GM12878 (cell line): ENCODE results near the gene CAMK2G. TPM values are rescaled to one million over a fixed set of nuclear protein-coding genes. Genes with fewer than 3 reads are reported as not detected.

Experiments
- ATAC-seq: fragments of 200-7000 bp; cut with Tn5 transposase; 3 replicates; pipeline ENCODE4 v1.9.1; 2020; ENCODE audit warnings: mild to moderate bottlenecking, moderate library complexity
- BruUV-seq: library from RNA; stranded (reverse); fragments of 400-500 nt; replicated peaks from 2 replicates; lab custom pipeline; 2021; lab: Mats Ljungman, UMichigan
- CTCF ChIA-PET: fragments of 300-600 bp; sonication (Branson Sonifier 250); formaldehyde crosslinking; extraction: SDS; loops from one replicate; lab custom pipeline; 2021; ENCODE audit warnings: inconsistent platforms; lab: Yijun Ruan, JAX
- POLR2A ChIA-PET: fragments of 350-600 bp; formaldehyde crosslinking; extraction: SDS; loops from one replicate; lab custom pipeline; 2021; ENCODE audit warnings: inconsistent platforms; lab: Charles Lee
- RAD21 ChIA-PET: fragments of 300-600 bp; sonication (Branson Sonifier 250); formaldehyde crosslinking; loops from one replicate; lab custom pipeline; 2023; ENCODE audit warnings: antibody characterized with exemption; ENCODE audit not compliant: unreplicated experiment; lab: Charles Lee
- SMC1A ChIA-PET: fragments of 300-600 bp; sonication (Branson Sonifier 250); formaldehyde crosslinking; loops from one replicate; lab custom pipeline; 2023; ENCODE audit not compliant: unreplicated experiment, uncharacterized antibody; lab: Charles Lee
- DNase-seq: peaks from one replicate; pipeline ENCODE4 v3.0.0-alpha.2; 2011; ENCODE audit warnings: low read depth, low spot score
- FAIRE-seq: peaks from 3 replicates; lab custom pipeline; 2011; peaks lifted over from hg19 to GRCh38; lab: Jason Lieb, UNC
- H2AFZ ChIP-seq: 2 replicates; pipeline ENCODE4 v1.6.0; 2011; ENCODE audit warnings: low read depth, low read length, control low read depth; ENCODE audit not compliant: control insufficient read depth
- H3K27ac ChIP-seq: 2 replicates; pipeline ENCODE4 v1.5.1; 2011; ENCODE audit warnings: control low read depth; ENCODE audit not compliant: control insufficient read depth, insufficient read depth
- H3K27me3 ChIP-seq, 2 experiments: replicated peaks in 1 of 2; 2 replicates each; pipeline versions ENCODE4 v1.6.0 to v1.6.1; 2011; ENCODE audit warnings: low read length in 1 of 2; ENCODE audit not compliant: control insufficient read depth in 2 of 2, insufficient read depth in 2 of 2
- H3K36me3 ChIP-seq, 2 experiments: 2 replicates each; pipeline ENCODE4 v1.5.1; 2011; ENCODE audit warnings: low read length in 1 of 2; ENCODE audit not compliant: control insufficient read depth in 2 of 2, insufficient read depth in 2 of 2
- H3K4me1 ChIP-seq: 2 replicates; pipeline ENCODE4 v1.6.1; 2011; ENCODE audit warnings: mild to moderate bottlenecking, low read length, moderate library complexity, mixed read lengths; ENCODE audit not compliant: control insufficient read depth, insufficient read depth
- H3K4me2 ChIP-seq: 2 replicates; pipeline ENCODE4 v1.6.0; 2011; ENCODE audit warnings: control low read depth; ENCODE audit not compliant: control insufficient read depth, insufficient read depth
- H3K4me3 ChIP-seq: fragments of 200-600 bp; sonication (generic); 2 replicates; pipeline ENCODE4 v1.5.1; 2016
- H3K79me2 ChIP-seq: 2 replicates; pipeline ENCODE4 v1.6.0; 2011; ENCODE audit warnings: low read length; ENCODE audit not compliant: control insufficient read depth, insufficient read depth
- H3K9ac ChIP-seq: 2 replicates; pipeline ENCODE4 v1.8.0; 2011; ENCODE audit warnings: low read length, control low read depth, mixed read lengths; ENCODE audit not compliant: control insufficient read depth, insufficient read depth
- H3K9me3 ChIP-seq: replicated peaks from 3 replicates; pipeline ENCODE4 v1.5.1; 2011; ENCODE audit warnings: mild to moderate bottlenecking, low read length; ENCODE audit not compliant: control insufficient read depth, insufficient read depth
- H4K20me1 ChIP-seq: 2 replicates; pipeline ENCODE4 v1.6.0; 2011; ENCODE audit not compliant: control insufficient read depth, insufficient read depth
- BRCA1 ChIP-seq: IDR thresholded peaks from 2 replicates; pipeline ENCODE4 v1.6.1; 2011; ENCODE audit warnings: low read depth, low read length, improper control_type of control experiment
- FOS ChIP-seq: IDR thresholded peaks from 3 replicates; pipeline ENCODE4 v1.6.1; 2011; ENCODE audit warnings: borderline replicate concordance; ENCODE audit not compliant: insufficient read length; ENCODE audit errors: extremely low read depth
- HDAC6 ChIP-seq: fragments of 200-600 bp; sonication (generic); IDR thresholded peaks from one replicate; pipeline ENCODE4 v1.8.0; 2017; ENCODE audit warnings: antibody characterized with exemption; ENCODE audit not compliant: unreplicated experiment
- IKZF1 ChIP-seq: fragments of 450-650 bp; conservative IDR thresholded peaks from 2 replicates; pipeline ENCODE4 v1.6.1; 2017; ENCODE audit warnings: antibody characterized with exemption, mild to moderate bottlenecking
- NBN ChIP-seq: fragments of 450-650 bp; IDR thresholded peaks from 2 replicates; pipeline ENCODE4 v1.6.1; 2016
- NR2C2 ChIP-seq: IDR thresholded peaks from 2 replicates; pipeline ENCODE4 v1.6.1; 2011; ENCODE audit warnings: borderline replicate concordance, low read depth; ENCODE audit not compliant: control insufficient read depth, insufficient read length
- WGBS: methylation state at CpG from one replicate; pipeline ENCODE4 v1.1.6; 2016; ENCODE audit warnings: low lambda C conversion rate; ENCODE audit not compliant: insufficient replicate concordance, insufficient coverage; ENCODE audit errors: missing lambda C conversion rate; 5-methylcytosine and 5-hydroxymethylcytosine counted together
- in situ Hi-C: fragments of 300-500 bp; cut with MboI; formaldehyde crosslinking; loops from 9 replicates; pipeline ENCODE4 v1.14.3; 2018; ENCODE audit warnings: mixed read lengths
- intact Hi-C: fragments of 100-400 bp; cut with micrococcal nuclease; formaldehyde crosslinking; loops from one replicate; pipeline ENCODE4 v1.14.2; 2022; ENCODE audit not compliant: unreplicated experiment
- polyA plus RNA-seq, 11 experiments: library from polyadenylated mRNA; depleted of rRNA in 4 of 11; unstranded in 6 of 11; stranded (reverse) in 5 of 11; fragments of >200 nt; fragmentation: Nextera tagmentation in 4 of 11; fragmentation: Illumina TruSeq in 1 of 11; extraction: Ambion mirVana in 4 of 11; extraction: Trizol in 1 of 11; gene quantifications; 1 replicate in 1 of 11; 2 replicates in 10 of 11; pipeline versions ENCODE4 v1.2.1 to v1.2.3, GENCODE V29; 2011 to 2016; ENCODE audit warnings: inconsistent platforms in 2 of 11, missing spikeins in 2 of 11, low read depth in 1 of 11
- total RNA-seq, 4 experiments: library from RNA; depleted of rRNA in 3 of 4; stranded (reverse); fragments of >200 nt in 3 of 4; fragmentation: Illumina TruSeq in 1 of 4; extraction: Trizol in 1 of 4; gene quantifications; 2 replicates each; pipeline versions ENCODE4 v1.2.1 to v1.2.3, GENCODE V29; 2013 to 2021
- TF ChIP-seq, protein P1 (sequence below): fragments of 450-650 bp; IDR thresholded peaks from 2 replicates; pipeline ENCODE4 v1.6.1; 2016; ENCODE audit warnings: mild to moderate bottlenecking, moderate library complexity, borderline replicate concordance
- TF ChIP-seq, protein P2 (sequence below): fragments of 450-650 bp; formaldehyde crosslinking; IDR thresholded peaks from 2 replicates; pipeline ENCODE4 v1.4.0; 2020; ENCODE audit warnings: mild to moderate bottlenecking, moderate library complexity

The CAMK2G gene
- total and polyA plus RNA-seq, 10 of the 15 experiments (the other 5 are each of a cell fraction or from before 2014, with no cell fraction given): 5.5 to 24.3 (median 16.9) TPM

DNA sequence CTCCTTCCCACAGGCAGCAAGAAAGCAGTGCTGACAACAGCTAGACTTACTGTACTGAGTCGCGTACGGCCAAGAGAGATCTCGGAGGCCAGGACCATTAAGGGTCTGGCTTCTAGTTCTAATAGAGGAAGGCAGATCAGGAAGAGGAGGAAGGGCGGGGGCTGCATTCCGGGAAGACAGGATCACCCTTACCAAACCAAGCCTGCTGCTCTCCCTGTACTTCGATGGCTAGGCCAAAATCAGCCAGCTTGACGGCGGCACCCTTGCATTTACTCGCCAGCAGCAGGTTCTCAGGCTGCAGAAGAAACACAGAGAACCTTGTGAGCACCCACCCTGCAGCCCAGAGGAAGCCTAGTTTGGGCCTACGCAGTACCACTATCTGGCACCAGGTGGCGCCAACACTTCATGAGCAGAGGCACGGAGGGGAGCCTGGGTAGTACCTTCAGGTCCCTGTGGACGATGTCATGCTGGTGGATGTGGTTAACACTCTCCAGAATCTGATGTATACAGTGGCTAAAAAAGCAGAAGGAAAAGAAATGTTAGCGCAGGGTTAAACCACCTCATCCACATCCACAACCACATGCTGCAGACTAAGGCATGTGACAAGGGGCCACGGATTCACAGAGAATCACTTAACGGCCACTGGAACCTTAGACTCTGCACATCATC lies 25.4 kb downstream of the CAMK2G start (continued):
- TF ChIP-seq, protein P1, sequence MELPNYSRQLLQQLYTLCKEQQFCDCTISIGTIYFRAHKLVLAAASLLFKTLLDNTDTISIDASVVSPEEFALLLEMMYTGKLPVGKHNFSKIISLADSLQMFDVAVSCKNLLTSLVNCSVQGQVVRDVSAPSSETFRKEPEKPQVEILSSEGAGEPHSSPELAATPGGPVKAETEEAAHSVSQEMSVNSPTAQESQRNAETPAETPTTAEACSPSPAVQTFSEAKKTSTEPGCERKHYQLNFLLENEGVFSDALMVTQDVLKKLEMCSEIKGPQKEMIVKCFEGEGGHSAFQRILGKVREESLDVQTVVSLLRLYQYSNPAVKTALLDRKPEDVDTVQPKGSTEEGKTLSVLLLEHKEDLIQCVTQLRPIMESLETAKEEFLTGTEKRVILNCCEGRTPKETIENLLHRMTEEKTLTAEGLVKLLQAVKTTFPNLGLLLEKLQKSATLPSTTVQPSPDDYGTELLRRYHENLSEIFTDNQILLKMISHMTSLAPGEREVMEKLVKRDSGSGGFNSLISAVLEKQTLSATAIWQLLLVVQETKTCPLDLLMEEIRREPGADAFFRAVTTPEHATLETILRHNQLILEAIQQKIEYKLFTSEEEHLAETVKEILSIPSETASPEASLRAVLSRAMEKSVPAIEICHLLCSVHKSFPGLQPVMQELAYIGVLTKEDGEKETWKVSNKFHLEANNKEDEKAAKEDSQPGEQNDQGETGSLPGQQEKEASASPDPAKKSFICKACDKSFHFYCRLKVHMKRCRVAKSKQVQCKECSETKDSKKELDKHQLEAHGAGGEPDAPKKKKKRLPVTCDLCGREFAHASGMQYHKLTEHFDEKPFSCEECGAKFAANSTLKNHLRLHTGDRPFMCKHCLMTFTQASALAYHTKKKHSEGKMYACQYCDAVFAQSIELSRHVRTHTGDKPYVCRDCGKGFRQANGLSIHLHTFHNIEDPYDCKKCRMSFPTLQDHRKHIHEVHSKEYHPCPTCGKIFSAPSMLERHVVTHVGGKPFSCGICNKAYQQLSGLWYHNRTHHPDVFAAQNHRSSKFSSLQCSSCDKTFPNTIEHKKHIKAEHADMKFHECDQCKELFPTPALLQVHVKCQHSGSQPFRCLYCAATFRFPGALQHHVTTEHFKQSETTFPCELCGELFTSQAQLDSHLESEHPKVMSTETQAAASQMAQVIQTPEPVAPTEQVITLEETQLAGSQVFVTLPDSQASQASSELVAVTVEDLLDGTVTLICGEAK: no peak

DNA sequence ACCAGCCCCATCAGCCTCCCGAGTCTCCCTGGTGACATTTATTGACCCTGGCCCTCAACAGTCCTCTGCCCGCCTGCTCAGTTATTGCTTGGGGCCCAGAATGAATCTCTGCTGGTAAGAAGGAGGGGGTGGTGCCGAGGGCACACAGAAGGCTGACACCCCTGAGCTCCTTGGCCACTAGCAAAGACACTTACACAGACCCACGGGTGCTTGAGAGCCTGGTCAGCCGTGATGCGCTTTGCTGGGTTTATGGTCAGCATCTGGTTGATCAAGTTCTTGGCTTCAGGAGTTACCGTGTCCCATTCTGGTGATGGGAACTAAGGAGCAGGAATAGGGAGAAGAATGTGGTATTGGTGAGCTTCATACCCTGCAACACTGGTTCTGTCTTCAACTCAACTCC lies 27.3 kb downstream of the CAMK2G start:
- WGBS: 83% methylated on average over 7 of the region's 7 CpGs
- Histone ChIP-seq H3K36me3 (peaks cover 21 to 22% of the 10 kb centered on the region in 2 experiments; a peak in 3 of 4 replicates), H3K4me2 (no peak overlapping the region), H4K20me1 (no peaks in the 10 kb centered on the region), H3K27ac (no peak overlapping the region), H3K27me3 (no peaks in the 10 kb centered on the region), H3K4me3 (no peak overlapping the region), H3K9ac (no peak overlapping the region), H3K9me3 (no peaks in the 10 kb centered on the region)
- CTCF ChIA-PET: interaction anchor here (0.7 to 12.4 kb wide), 10 partner anchors 9 to 234 kb away, joined by 3 to 440 read pairs (median 4); partner anchors contain the start of gene CAMK2G
- SMC1A ChIA-PET: interaction anchor here (1.0 to 11.4 kb wide), 6 partner anchors 19 to 73 kb away, joined by 3 to 270 read pairs (median 4); no protein-coding TSS in a partner anchor
- in situ Hi-C loops (loop anchor here (5.0 kb wide), 2 partner anchors 35 to 90 kb away; no protein-coding TSS in a partner anchor), intact Hi-C loops (loop anchor here (5.0 kb wide), 1 partner anchor 75 kb away; a partner anchor contains a TSS)
- no peak for DNase-seq
- POLR2A ChIA-PET: interaction anchor here (1.4 kb wide), 1 partner anchor 32 kb away, joined by 6 read pairs; no protein-coding TSS in a partner anchor
- no peak for FAIRE-seq
- RAD21 ChIA-PET: interaction anchor here (1.4 to 11.6 kb wide), 3 partner anchors 30 to 94 kb away, joined by 3 to 299 read pairs (median 13); partner anchors contain the start of gene CAMK2G
- TF ChIP-seq, protein P2, sequence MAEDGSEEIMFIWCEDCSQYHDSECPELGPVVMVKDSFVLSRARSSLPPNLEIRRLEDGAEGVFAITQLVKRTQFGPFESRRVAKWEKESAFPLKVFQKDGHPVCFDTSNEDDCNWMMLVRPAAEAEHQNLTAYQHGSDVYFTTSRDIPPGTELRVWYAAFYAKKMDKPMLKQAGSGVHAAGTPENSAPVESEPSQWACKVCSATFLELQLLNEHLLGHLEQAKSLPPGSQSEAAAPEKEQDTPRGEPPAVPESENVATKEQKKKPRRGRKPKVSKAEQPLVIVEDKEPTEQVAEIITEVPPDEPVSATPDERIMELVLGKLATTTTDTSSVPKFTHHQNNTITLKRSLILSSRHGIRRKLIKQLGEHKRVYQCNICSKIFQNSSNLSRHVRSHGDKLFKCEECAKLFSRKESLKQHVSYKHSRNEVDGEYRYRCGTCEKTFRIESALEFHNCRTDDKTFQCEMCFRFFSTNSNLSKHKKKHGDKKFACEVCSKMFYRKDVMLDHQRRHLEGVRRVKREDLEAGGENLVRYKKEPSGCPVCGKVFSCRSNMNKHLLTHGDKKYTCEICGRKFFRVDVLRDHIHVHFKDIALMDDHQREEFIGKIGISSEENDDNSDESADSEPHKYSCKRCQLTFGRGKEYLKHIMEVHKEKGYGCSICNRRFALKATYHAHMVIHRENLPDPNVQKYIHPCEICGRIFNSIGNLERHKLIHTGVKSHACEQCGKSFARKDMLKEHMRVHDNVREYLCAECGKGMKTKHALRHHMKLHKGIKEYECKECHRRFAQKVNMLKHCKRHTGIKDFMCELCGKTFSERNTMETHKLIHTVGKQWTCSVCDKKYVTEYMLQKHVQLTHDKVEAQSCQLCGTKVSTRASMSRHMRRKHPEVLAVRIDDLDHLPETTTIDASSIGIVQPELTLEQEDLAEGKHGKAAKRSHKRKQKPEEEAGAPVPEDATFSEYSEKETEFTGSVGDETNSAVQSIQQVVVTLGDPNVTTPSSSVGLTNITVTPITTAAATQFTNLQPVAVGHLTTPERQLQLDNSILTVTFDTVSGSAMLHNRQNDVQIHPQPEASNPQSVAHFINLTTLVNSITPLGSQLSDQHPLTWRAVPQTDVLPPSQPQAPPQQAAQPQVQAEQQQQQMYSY (CRISPR knock-in tag): no peak
- TF ChIP-seq NBN (no peak), BRCA1 (no peak), FOS (no peak), HDAC6 (no peak), IKZF1 (no peak), NR2C2 (no peak)
- TF ChIP-seq, all 136 proteins: peak for 0
- ATAC-seq: no peak
- H2AFZ ChIP-seq: no peak overlapping the region
- no TSS peak for BruUV-seq
- no peaks in the 10 kb centered on the region for H3K79me2 ChIP-seq
- peaks cover 5% of the 10 kb centered on the region; the same call in 1 of the 2 replicates for H3K4me1 ChIP-seq
